Daoy (cell line): ENCODE data around the gene CTNND2. TPM values are rescaled to one million over a fixed set of nuclear protein-coding genes. Genes with fewer than 3 reads are reported as not detected.
A peak's percentile ranks its signal among the peaks of the same experiment; 100 is the strongest.

Source experiments
- DNase-seq: peaks from one replicate; pipeline ENCODE4 v3.0.0-alpha.2; 2015; ENCODE audit warnings: low read depth
- total RNA-seq: library from RNA; depleted of rRNA; stranded (reverse); fragments of >200 nt; shearing (Covaris generic); gene quantifications from 2 replicates; pipeline ENCODE4 v1.2.3, GENCODE V29; 2014

Gene CTNND2
- total RNA-seq, 1 experiment from 2014 or later: 4.5 TPM

- DNase-seq: no peak
Observed at GRCh38 chr5:10988622-10989021, 915.6 kb downstream of the CTNND2 start.

- peak; percentile 71 for DNase-seq
Observed at GRCh38 chr5:10987925-10988504, 916.2 kb downstream of the CTNND2 start.

GRCh38 chr5:10987276-10987924, 916.8 kb downstream of the CTNND2 start:
- DNase-seq: no peak

- no peak for DNase-seq
Observed at GRCh38 chr5:10985721-10986110, 918.5 kb downstream of the CTNND2 start.

- DNase-seq: no peak
Observed at GRCh38 chr5:10985091-10985720, 919.0 kb downstream of the CTNND2 start.

- DNase-seq: no peak
Observed at GRCh38 chr5:10984021-10984715, 920.1 kb downstream of the CTNND2 start.

DNA sequence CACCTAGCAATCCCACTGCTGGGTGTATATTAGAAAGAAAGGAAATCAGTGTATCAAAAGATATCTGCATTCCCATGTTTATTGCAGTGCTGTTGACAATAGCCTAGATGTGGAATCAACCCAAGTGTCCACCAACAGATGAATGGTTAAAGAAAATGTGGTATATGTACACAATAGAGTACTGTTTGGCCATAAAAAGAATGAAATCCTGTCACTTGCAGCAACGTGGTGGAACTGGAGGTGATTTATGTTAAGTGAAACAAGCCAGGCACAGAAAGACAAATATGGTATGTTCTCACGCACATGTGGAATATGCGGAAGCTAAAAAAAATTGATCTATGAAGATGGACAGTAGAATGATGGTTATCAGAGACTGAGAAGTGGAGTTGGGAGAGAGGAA, 921.6 kb downstream of the CTNND2 start:
- DNase-seq: no peak

- DNase-seq: no peak
Observed at GRCh38 chr5:10981932-10982331, 922.3 kb downstream of the CTNND2 start.

- DNase-seq: no peak
Observed at GRCh38 chr5:10977011-10977410, 927.2 kb downstream of the CTNND2 start.

DNA sequence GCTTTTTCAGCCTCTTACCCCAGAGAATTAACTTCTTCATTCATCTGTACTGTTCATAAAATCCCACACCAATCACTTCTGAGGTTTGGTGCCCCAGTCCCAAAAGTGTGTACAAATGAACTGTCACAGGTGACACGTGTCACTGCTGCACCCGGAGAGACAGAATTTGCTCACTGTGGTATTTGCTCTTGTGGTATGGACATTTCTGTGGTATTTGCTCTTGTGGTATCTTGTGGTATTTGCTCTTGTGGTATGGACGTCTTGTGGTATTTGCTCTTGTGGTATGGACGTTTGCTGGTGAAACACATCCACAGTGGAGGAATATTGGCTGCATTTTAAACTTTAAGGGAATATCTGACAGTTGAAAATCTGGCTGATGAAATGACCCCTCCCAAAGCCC, 928.3 kb downstream of the CTNND2 start:
- DNase-seq: peak; percentile 19

DNA sequence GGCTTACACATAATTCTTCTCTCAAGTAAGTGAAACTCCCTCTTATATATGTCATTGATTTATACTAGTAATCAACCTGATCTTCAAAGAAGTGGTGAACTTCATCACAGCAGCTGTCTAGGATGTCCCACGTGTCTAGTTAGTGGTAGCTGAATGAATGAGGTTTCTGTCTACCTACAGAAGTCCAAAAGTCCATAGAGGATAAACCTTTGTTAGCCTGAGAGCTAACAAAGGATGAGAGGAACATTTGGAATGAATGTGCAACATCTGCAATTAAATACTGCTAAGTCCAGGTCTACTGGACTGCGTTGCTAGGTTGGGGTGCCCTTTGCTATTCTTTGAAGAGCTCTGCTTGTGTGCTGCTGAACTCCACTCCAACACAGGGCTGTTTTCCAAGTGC, 929.4 kb downstream of the CTNND2 start:
- no peak for DNase-seq

- no peak for DNase-seq
Observed at GRCh38 chr5:10973316-10973715, 930.9 kb downstream of the CTNND2 start.

- DNase-seq: no peak
Observed at GRCh38 chr5:10969684-10970180, 934.5 kb downstream of the CTNND2 start.

DNA sequence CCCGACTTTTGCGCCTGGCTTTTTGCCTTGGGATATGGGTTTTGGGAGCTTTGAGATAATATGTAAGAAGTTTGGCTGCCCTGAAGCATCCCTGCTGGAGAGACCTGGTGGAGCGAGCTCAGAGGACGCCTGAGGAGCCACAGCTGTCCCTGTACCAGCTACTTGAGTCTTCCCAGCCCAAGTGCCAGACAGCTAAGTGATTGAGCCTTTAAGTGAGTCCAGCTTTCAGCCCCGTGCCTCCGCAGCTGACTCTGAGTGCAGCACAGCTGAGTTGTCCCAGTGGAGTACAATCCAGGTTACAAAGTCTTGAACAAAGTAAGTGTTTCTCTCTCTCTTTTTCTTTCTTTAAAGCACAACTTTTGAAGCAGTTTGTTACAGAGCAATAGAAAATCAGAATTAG, 939.4 kb downstream of the CTNND2 start:
- no peak for DNase-seq

DNA sequence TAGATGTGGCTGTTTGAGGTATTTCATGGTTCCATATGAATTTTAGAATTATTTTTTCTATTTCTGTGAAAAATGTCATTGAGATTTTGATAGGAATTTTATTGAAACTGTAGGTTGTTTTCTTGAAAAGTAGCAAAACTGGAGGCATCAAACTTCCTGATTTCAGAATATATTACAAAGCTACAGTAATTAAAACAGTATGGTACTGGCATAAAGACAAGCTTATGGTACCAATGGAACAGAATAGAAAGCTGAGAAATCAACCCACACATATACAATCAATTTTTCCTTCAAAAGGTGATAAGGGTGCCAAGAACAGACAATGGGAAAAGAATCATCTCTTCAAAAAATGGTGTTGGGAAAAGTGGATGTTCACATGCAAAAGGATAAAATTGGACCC, 945.5 kb downstream of the CTNND2 start:
- DNase-seq: no peak

DNA sequence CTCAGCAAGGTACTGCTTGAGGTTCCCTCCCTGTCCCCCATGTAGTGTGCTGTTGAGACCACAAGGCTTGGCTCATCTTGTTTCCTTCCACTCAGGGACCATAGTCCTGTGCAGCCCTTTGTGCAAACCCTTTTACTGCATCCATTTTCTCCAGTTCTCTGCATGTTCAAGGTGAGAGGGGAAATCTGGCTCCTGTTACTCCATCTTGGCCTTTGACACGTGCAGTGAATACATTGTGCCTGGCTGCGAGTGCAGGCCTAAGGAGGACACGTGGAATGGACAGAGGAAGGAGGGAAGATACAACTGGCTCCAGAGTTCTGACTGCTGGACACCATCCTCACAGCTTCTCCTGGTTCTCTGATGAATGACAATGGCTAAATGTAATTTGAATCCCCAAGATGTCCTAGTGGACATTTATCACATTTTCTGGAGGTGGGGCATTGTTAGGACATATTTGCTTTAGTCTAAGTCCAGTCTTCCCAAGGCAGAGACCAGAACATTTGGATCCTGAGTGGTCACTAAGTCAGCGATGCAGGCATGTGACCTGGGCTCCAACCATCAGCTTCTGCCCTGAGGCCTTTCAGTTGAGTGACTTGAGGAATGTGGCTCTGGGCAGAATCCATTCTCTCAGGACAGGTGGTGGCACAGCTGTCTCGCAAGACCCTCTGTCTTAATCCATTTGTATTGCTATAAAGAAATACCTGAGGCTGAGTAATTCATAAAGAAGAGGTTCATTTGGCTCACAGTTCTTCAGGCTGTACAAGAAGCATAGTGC, 954.2 kb downstream of the CTNND2 start:
- DNase-seq: no peak

DNA sequence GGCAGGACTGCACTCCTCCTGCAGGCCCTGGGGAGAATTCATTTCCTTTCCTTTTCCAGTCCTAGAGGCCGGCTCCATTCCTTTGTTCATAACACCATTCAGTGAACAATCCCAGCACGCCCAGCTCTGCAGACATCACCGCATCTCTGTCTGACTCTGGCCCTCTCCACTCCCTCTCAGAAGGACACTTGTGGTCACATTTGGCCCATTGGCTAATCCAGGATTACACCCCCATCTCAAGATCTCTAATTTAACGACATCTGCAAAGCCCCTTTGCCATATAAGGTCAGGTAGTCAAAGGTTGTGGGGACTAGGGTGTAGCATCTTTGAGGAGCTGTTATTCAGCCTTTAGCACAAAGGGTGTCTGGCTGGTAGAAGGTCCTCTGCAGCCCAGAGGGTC, 958.2 kb downstream of the CTNND2 start:
- DNase-seq: no peak

GRCh38 chr5:10941900-10942299, 962.3 kb downstream of the CTNND2 start:
- DNase-seq: no peak

DNA sequence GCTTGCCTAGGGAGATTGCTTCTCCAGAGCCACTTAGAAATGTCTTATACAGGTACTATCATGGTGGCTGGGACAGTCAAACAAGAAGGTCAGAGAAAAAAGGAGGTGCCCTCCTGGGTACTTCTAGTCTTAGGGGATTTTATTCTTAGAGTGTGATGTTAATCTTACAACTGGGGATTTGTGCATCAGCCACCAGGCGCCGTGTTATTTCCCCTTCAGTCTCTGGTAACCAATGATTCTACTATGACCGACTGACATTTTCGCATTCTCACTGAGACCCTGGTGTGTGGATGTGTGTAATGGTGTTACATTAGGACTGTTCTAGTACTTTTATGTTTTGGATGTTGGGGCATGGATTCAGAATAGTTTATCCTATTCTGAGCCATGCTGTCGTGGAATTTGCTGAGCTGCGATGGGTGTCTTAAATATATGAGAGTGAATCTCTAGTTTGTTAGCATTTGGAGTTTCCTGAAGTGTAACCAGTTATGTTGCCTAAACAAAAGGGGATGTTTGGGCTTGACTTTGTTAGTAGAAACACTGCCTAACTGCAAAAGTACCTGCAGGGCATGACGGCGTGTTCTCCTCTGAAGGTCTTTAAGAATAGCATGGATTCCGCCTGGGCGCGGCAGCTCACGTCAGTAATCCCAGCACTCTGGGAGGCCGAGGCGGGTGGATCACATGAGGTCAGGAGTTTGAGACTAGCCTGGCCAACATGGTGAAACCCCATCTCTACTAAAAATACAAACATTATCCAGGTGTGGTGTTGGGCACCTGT, 968.0 kb downstream of the CTNND2 start:
- DNase-seq: no peak

DNA sequence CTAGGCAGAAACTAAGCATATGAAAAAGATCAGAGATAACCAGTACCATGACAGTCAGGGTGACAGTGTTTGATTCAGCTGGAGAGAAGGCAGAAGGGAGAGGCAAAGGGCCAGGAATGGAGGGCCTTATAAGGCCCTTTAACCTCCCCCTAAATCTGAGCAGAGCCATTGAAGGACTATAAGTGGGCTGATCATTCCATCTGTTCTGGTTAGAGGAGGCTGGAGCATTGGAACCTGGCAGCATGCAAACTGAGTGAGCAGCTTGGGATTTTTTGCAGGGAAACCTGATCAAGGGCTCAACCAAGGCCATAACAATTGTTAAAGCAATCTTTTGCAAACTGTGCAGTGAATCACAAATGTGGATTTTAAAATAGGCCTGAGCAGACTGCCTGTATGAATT, 968.7 kb downstream of the CTNND2 start:
- DNase-seq: no peak

- no peak for DNase-seq
Observed at GRCh38 chr5:10934783-10935355, 969.4 kb downstream of the CTNND2 start.
